Activated CD8-positive, alpha-beta memory T cell treated with anti-CD3 and anti-CD28 coated beads, Interleukin-2, amount 50 U/mL, for 24 hours (primary cell): ENCODE measurements around the gene OTOS.

Experiments
- DNase-seq: peaks from one replicate; pipeline ENCODE4 v3.0.0-alpha.2; 2020; ENCODE audit errors: extremely low read depth

OTOS gene

GRCh38 chr2:240114233-240114632, 26.2 kb downstream of the OTOS start:
- DNase-seq = no peak

GRCh38 chr2:240112914-240113690, 27.4 kb downstream of the OTOS start:
- DNase-seq = no peak

- DNase-seq = no peak
Measured at GRCh38 chr2:240111253-240111652, 29.2 kb downstream of the OTOS start.

GRCh38 chr2:240109386-240109785, 31.1 kb downstream of the OTOS start:
- no peak for DNase-seq

GRCh38 chr2:240107477-240107796, 33.0 kb downstream of the OTOS start:
- no peak for DNase-seq

GRCh38 chr2:240106765-240107476, 33.5 kb downstream of the OTOS start:
- DNase-seq = no peak

- no peak for DNase-seq
Measured at GRCh38 chr2:240105982-240106381, 34.5 kb downstream of the OTOS start.

GRCh38 chr2:240103136-240103535, 37.3 kb downstream of the OTOS start:
- no peak for DNase-seq

- DNase-seq = no peak
Measured at GRCh38 chr2:240098349-240098748, 42.1 kb downstream of the OTOS start.

GRCh38 chr2:240095556-240096523, 44.6 kb downstream of the OTOS start:
- no peak for DNase-seq

- no peak for DNase-seq
Measured at GRCh38 chr2:240089306-240089705, 51.2 kb downstream of the OTOS start.
